ENCODE results near the gene GPT2.

Gene GPT2

GRCh38 chr16:46886764-46887523 is 2.8 kb downstream of the GPT2 start:
- ChIA-PET POLR2A (interaction anchor here (0.6 kb wide), 1 partner anchor 11 kb away, joined by 3 read pairs; no protein-coding TSS in a partner anchor), CTCF (interaction anchor here (1.0 to 7.1 kb wide), 10 partner anchors 11 to 213 kb away, joined by 3 to 66 read pairs (median 6); no protein-coding TSS in a partner anchor)

GRCh38 chr16:46887524-46887854 is 3.3 kb downstream of the GPT2 start:
- DNase-seq (ENCODE audit: extremely low spot score) = no peak
- no peak for TF ChIP-seq CTCF (IDR thresholded peaks at IDR 0.05; ENCODE audit: control extremely low read depth, extremely low read depth, low read depth, missing control alignments)
- ChIA-PET POLR2A (interaction anchor here (0.6 kb wide), 1 partner anchor 11 kb away, joined by 3 read pairs; no protein-coding TSS in a partner anchor), CTCF (interaction anchor here (1.0 to 7.1 kb wide), 8 partner anchors 13 to 214 kb away, joined by 3 to 66 read pairs (median 6); no protein-coding TSS in a partner anchor)

More at GRCh38 chr16:46886764-46887523, 2.8 kb downstream of the GPT2 start:
- no peak for DNase-seq (ENCODE audit: extremely low spot score)
- no peak for TF ChIP-seq CTCF (IDR thresholded peaks at IDR 0.05; ENCODE audit: control extremely low read depth, extremely low read depth, low read depth, missing control alignments)

GRCh38 chr16:46889245-46889941 is 5.2 kb downstream of the GPT2 start:
- TF ChIP-seq CTCF (IDR thresholded peaks at IDR 0.05; ENCODE audit: control extremely low read depth, extremely low read depth, low read depth, missing control alignments) = no peak
- DNase-seq (ENCODE audit: extremely low spot score) = no peak
- POLR2A ChIA-PET = interaction anchor here (0.7 kb wide), 1 partner anchor 242 kb away, joined by 7 read pairs; no protein-coding TSS in a partner anchor
- CTCF ChIA-PET = interaction anchor here (0.9 to 7.1 kb wide), 8 partner anchors 11 to 252 kb away, joined by 3 to 66 read pairs (median 6); no protein-coding TSS in a partner anchor

GRCh38 chr16:46889942-46890300 is 5.8 kb downstream of the GPT2 start:
- DNase-seq (ENCODE audit: extremely low spot score) = no peak
- CTCF ChIA-PET = interaction anchor here (0.9 to 7.1 kb wide), 5 partner anchors 19 to 252 kb away, joined by 3 to 66 read pairs (median 6); no protein-coding TSS in a partner anchor
- POLR2A ChIA-PET = no interaction called here
- TF ChIP-seq CTCF (IDR thresholded peaks at IDR 0.05; ENCODE audit: control extremely low read depth, extremely low read depth, low read depth, missing control alignments) = no peak

GRCh38 chr16:46891910-46892309 is 7.7 kb downstream of the GPT2 start:
- ChIA-PET POLR2A (no interaction called here), CTCF (interaction anchor here (1.0 to 1.9 kb wide), 4 partner anchors 8 to 218 kb away, joined by 3 to 7 read pairs (median 4); no protein-coding TSS in a partner anchor)
- TF ChIP-seq CTCF (IDR thresholded peaks at IDR 0.05; ENCODE audit: control extremely low read depth, extremely low read depth, low read depth, missing control alignments) = no peak
- DNase-seq (ENCODE audit: extremely low spot score) = no peak

- ChIA-PET CTCF (interaction anchor here (0.6 to 1.5 kb wide), 4 partner anchors 8 to 220 kb away, joined by 3 to 7 read pairs (median 4); no protein-coding TSS in a partner anchor), POLR2A (interaction anchor here (0.6 kb wide), 1 partner anchor 65 kb away, joined by 3 read pairs; no protein-coding TSS in a partner anchor)
- DNase-seq (ENCODE audit: extremely low spot score) = no peak
- no peak for TF ChIP-seq CTCF (IDR thresholded peaks at IDR 0.05; ENCODE audit: control extremely low read depth, extremely low read depth, low read depth, missing control alignments)
Observed at GRCh38 chr16:46894036-46894672, 10.0 kb downstream of the GPT2 start.
